Muscle of arm (tissue), 12 donors: ENCODE measurements around the gene SMG1. TPM values are rescaled to one million over a fixed set of nuclear protein-coding genes. Genes with fewer than 3 reads are reported as not detected.
"Not testable (repeated sequence)": the region's sequence is repeated elsewhere in the genome, so short reads cannot be mapped to it uniquely, and the experiment has no call there.

Experiments used
- DNase-seq: peaks from one replicate; pipeline ENCODE4 v3.0.0-alpha.2; 2013
- polyA plus RNA-seq, 12 donors: library from polyadenylated mRNA; unstranded; fragments of 120-200 nt; gene quantifications; one replicate each; pipeline ENCODE4 v1.2.1, GENCODE V29; 2013; ENCODE audit not compliant: insufficient read length in 12 of 12

Gene SMG1
- polyA plus RNA-seq, 12 donors, result 32.0 to 63.2 (median 48.5) TPM

DNA sequence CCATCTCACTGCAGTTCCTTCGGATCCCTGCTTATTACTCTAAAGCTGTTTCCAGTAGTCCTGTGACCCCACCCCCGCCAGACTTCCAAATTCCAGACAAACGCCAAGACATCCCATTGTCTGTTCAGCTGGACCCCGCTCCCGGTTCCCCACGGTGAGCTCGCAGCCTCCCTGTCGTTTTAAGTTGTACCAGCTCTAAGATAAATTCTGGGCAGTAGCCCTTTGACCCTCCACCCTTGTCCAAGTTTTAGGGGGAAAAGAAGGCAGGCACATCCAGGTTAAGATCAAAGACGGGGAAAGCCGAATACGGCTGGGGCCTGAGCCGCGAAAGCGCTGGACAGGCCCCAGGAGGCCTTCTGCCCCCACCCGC lies 125.4 kb downstream of the SMG1 start:
- peak; percentile 25 for DNase-seq

DNA sequence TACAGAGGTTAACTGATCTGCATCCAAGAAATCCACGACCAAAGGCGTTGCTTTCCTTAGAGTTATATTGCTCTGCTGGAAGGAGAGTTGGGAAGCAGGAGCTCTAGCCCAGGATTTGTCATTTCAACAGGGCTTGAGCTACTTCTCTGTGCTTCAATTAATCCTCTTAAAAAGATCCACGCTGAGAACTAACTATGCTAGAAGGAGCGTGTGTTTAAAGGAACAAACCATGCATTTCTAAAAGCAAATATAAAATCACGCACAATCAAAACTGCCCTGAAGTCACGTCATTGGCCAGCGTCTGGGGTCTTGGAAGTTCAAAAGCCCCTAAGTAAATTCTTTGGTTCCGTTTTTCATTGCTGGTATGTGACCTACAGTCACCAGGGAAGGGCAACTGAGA lies 125.9 kb downstream of the SMG1 start:
- no peak for DNase-seq

DNA sequence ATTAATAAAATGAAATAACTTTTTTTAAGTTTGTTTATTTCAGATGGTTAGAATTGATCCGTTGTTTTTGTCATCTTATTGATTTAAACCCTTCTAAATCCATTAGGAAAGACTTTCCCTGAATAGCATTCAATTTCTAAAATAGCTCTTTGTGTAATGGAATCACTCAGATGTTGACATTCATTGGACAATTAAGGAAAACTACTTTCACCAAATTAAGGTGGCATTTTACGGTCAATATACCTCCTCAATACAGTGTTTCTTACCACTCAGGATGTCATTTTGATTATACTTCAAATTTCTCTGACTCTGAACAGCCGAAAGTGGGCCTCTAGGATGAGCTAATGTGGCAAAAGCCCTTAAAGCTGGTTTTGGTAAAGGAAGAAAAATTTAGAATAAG lies 126.7 kb downstream of the SMG1 start:
- no peak for DNase-seq

DNA sequence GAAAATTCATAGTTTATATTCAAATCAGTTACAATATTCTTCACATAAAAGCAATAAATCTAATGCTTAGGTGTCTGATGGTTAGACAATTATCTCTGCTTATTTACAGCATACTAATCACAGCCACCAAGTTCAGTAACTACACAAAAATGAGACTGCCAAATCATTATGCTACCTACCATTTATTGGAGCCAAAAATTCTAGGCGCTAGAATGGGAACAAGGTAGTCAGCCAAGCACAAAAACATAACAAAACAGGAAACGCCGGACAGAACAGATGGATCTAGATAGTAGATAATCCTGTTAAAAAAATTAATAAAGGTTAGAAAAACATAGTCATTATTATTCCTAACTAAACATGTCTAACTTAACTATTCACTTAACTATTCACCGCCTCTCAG lies 128.5 kb downstream of the SMG1 start:
- DNase-seq, result no peak

DNA sequence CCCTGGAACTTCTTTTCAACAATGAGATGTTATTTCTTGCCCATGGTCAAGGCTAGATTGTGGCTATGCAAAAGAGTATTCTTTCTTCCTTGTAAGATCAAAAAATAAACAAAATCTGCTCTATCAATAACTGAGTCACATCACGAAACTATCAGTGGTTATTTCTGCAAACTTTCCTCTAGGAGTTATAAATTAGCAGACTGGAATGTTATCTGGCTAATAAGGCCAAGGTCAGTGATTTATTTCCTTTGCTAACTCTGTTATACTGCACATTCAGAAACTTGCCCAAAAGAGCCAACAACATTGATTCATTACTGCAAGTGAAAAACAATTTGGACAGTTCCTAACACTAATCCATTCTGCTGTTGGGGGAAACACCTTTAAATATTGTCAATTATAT lies 129.8 kb downstream of the SMG1 start:
- DNase-seq, result no peak

DNA sequence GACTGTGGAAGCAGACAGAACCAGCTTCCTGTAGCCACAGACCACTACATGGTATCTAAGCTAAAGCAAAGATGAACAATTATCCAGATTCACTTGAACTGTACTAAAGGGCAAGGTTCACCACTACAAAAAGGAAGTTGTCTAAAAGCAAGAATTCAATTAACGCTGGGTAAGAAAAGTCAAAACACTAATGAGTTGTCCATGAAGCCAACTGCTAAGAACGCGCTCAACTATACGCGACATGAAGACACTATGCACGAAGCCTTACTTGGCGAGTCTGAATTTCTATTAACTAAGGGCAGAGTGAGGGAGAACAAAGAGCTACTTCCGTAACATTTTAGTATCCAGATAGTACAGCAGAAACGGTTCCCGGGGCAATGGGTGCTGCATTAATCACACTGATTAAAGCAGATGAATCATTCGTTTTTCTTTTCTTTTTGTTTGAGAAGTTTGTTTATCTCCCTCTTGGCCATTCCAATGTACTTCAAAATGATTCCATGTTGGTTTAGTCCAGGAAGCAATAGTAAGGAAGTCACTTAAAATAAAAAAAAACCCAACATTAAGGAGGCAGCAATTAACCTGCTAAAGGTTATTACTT lies 133.3 kb downstream of the SMG1 start:
- no peak for DNase-seq

DNA sequence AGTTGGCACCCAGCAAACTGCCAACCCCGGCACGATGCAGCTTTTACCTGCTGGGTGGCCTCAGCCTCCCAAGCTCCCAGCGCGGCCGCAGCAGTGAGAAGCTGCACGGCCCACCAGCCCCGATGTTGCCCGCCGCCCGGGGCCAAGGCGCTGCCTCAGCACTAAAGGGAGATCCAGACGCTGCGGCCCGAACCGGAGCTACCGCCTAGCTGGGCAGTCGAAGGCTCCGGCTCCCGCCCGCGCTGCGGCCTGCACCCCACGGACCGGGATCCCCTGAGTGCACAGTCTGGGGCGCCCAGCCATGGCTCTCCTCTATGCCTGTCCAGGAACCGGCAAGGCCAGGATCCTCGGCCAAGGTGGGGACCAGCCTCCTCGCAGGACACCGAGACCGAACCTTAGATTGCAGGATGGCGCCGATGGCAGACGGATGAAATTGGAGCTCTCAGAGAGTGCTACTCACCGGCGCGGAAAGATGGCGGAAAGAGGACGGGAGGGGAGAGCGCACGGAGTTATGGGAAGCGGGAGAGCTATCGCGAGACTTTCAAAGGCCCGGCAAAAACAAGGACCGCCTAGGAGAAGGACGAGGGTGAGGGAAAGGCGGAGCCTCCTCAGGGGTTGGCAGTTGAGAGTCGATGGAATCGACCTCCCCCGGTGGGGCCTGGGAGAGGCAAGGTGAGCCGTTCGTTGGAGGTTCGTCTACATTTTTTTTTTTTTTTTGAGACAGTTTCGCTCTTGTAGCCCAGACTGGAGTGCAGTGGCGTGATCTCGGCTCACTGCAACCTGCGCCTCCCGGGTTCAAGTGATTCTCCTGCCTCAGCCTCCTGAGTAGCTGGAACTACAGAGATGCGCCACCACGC lies 136.1 kb downstream of the SMG1 start, which contains the start of gene RPS15A:
Gene RPS15A, minus strand, starts transcription at position 485 of the 857 bp plus-strand sequence. CDS start 1,221 bp downstream, outside the sequence.
- peak; percentile 97 for DNase-seq

DNA sequence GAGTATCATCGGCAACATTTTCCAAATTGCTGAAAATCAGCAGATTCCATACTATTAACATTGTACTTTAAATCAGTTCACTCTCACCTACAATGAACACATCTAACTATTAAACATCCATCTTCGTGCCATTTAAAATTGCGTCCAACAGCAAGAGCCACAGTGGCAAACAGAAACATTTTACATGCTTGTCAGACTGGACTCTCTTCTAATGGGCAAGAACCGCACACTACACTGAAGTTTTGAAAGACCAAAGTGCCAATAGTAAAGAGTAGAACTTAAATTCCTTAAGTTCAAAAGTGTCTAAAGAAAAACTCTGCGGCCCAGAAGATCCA lies 136.7 kb downstream of the SMG1 start:
- DNase-seq, result no peak

DNA sequence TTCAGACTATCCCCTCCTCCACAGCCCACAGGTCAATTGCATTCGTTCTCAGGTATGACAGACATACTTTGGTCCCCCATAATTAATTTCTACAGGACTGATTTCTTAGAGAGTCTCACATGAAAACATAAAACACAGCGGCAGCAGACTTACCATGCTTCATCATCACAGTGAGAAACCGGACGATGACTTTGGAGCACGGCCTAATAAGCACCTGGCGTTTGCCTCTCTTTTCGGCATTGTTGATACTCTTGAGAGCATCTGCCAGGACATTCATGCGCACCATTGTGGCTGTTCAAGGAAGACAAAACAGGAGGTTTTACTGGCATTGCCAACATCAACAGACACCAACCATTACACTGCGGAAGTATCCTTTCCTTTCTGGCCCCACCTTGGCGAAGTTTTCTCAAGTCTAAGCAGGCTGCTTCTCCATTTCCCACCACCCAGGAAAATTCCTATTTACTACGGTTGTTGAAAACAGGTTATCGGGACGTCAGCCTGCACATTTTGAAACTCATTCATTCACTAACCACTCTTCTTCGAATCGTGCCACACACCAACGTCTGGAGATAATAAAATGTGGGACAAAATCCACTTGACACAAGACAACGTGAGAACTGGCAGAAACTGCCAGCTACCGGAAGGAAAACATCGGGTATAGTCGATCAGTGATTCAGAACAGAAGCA lies 137.2 kb downstream of the SMG1 start:
- no peak for DNase-seq

DNA sequence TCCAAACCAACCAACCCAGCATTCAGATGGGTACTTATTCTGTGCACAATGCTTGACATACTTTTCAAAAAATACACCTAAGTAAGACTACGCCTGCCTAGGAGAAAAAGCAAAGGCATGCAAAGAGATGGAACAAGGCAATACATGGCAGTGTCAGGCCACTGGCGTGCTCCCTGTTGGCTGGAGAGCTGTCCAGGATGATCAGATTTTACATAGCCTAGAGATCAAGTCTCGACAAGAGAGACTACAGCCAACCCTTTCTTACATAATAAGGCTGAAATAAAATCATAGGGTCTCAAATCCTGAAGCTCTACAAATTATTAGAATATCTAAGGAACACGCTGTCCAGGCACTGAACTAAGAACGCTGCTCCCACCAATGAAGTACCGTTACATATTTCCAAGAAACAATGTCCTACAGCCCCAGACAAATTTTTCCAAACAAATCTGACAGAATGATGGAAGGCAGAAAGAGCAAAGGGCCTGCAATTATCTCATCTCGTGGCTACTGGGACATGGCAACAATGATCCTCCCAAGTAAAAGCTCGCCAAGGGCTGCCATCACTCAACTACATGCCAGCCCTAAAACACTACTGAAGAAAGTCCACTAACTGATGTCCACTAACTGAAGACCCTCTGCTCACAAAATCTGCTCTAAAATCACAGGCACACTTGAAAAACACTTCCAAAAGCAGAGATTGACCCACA lies 141.1 kb downstream of the SMG1 start:
- DNase-seq, result no peak

DNA sequence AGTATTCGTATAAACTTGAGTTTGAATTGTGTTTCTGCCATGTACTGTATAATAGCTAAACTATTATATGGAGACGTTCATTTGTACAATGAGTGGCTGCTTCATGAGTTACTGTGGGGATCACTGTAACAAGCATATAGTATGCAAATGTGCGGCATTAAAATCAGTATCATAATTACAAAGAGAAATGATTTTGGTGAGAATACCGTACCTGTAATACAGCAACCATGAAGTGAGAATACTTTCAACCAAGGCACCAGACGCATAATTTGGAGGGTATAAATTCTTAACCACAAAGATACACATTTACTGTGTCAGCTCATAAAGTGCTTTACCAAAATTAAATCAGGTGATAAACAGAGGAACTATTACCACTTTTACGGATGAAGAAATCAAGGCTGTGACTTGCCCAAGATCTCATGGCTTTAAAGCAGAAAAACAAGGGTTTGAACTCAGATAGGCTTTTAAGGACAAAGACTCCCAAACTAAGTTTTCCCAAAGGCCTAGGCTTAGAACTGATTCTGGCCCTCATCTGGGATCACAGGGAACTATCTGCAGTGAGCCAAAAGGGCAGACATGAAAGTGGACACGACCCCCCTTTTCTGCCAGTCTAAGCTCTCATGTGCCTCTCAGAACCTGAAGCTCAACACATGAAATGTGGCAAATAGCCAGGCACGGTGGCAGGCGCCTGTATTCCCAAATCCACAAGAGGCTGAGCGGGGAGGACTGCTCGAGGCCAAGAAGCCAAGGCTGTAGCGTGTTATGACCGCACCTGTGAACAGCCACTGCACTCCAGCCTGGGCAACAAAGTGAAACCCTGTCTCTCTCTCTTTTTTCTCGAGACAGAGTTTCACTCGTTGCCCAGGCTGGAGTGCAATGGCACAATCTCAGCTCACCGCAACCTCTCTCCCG lies 142.5 kb downstream of the SMG1 start:
- DNase-seq, result no peak

DNA sequence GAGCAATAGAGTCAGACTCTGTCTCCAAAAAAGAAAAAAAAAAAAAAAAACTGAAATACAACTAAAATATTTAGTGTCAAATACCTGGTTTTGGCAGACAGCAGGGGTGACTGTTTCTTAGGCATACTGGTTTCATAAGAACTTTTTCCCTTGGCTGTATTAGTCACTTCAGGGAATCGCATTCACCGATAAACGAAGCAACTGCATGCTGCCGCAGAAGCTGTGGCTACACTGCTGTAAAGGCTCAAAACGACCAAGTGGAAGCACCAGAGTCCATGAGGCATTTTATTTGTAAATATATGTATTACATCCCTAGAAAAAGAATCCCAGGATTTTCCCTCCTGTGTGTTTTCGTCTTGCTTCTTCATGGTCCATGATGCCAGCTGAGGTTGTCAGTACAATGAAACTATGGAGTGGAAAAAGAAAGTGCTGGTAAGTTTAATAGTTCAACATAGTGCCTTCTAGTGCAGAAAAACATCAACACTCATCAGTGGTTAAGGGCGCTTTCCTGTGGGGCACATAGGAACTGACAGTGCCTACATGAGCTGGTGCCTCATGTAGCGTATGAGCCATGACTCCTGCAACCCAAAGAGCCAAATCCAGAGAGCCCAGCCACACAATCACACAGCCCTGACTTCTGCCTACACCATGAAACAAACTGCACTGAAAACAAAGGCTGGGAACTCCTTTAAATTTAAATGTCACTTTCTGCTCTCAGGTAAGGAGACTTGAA lies 143.3 kb downstream of the SMG1 start:
- no peak for DNase-seq

DNA sequence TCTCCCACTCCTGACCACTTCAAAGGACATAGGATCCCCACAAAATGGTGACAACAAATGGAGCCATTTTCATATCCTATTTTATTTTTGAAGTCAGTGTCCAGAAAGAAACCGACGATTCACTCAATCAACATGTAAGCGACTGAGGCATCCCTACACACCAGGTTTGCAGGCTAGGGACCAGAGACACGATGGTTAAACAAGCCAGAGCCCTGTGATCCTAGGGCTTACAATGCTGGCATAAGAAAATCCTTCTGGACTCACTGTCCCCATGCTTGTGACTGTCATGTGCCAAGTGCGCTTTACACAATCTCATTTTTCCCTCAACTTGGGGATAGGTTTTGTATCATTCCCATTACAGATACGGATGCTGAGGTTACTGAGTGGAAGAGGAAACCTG lies 145.0 kb downstream of the SMG1 start:
- DNase-seq, result not testable (repeated sequence)

DNA sequence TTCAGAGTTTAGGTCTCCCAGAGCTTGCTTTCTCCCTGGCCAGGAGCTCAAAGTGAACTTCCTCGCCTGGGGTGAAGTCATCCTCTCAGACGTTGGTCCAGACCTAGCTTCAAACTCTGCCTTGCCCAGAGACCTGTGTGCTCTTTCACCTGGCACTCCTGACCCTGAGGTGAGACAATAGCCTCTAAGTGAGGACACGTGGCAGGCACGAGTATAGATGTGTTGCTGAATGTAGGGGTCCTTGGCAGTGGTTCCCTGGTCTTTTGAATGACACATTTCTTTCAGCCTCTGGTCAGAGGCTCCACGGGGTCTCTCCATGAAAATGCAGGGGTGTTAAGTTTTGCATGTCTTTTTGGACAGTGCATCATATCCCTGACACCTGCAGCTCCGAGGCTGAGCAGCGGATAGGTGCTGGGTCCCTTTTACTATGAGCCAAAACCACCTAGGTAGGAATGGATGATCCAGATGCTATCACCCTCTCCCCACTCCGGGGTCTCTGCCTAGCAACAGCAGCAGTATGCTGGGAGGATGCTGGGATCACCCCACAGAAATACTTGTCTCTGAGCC lies 145.7 kb downstream of the SMG1 start:
- not testable (repeated sequence) for DNase-seq

DNA sequence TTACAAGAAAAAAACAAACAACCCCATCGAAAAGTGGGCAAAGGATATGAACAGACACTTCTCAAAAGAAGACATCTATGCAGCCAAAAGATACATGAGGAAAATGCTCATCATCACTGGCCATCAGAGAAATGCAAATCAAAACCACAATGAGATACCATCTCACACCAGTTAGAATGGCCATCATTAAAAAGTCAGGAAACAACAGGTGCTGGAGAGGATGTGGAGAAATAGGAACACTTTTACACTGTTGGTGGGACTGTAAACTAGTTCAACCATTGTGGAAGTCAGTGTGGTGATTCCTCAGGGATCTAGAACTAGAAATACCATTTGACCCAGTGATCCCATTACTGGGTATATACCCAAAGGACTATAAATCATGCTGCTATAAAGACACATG lies 148.5 kb downstream of the SMG1 start:
- not testable (repeated sequence) for DNase-seq

DNA sequence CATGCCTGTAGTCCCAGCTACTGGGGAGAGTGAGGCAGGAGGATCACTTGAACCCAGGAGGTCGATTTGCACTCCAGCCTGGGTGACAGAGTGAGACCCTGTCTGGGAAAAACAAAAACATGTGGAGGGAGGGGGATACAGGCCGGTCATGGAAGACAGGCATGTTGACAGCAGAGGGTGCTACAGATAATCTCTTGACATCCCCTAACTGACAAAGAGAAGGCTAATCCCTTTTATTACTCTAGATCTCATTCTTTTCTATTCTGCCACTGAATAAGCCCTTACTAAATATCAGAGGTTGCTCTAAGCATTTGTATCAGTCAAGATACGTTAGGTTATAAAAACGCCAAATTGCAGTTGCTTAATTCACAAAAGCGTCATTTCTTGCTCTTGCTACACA lies 149.9 kb downstream of the SMG1 start:
- DNase-seq, result not testable (repeated sequence)

DNA sequence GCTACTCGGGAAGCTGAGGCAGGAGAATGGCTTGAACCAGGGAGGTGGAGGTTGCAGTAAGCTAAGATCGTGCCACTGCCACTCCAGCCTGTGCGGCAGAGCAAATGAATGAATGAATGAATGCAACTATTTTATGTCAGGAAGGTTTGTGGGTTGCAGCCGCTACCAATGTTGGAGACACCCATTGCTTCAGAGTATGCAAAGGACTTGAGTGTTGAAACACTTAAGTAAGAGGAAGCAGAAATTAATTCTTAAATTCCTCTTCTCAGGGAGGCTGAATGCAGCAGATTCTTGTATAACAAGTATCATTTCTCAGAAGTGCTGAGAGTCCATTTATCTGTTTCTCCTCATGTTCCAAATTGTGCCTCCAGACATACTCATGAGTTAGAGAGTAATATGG lies 151.6 kb downstream of the SMG1 start:
- DNase-seq, result not testable (repeated sequence)

DNA sequence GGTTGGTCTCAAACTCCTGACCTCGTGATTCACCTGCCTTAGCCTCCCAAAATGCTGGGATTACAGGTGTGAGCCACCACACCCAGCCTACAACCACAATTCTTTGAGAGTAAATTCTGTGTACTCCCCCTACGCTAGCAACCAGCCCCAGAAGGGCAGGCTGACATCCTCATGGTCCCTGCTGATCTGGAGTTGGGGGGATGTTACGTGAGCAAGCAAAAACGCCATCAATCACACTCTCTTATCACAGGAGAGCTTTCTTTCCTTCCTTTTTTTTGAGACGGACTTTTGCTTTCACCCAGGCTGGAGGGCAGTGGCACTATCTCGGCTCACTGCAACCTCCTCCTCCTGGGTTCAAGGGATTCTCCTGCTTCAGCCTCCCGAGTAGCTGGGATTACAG lies 154.0 kb downstream of the SMG1 start:
- not testable (repeated sequence) for DNase-seq

DNA sequence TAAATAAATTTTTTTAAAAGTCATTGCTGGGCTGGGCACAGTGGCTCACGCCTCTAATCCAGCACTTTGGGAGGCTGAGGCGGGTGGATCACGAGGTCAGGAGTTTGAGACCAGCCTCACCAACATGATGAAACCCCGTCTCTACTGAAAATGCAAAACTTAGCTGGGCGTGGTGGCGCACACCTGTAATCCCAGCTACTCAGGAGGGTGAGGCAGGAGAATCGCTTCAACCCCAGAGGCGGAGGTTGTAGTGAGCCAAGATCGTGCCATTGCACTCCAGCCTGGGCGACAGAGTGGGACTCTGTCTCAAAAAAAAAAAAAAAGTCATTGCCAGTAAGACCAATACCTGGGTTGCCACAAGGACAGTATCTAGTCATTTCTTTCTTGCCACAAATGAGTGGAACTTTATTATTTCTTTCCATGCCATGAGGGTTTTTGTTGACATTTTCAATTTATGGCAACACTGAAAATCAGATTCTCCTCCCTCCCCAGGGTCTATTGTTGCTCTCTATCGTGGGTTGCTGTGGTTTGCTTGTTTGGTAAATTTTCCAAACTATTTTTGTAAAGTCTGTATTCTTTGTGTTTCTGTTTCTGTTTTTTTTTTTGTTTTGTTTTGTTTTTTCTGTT lies 155.8 kb downstream of the SMG1 start:
- not testable (repeated sequence) for DNase-seq

DNA sequence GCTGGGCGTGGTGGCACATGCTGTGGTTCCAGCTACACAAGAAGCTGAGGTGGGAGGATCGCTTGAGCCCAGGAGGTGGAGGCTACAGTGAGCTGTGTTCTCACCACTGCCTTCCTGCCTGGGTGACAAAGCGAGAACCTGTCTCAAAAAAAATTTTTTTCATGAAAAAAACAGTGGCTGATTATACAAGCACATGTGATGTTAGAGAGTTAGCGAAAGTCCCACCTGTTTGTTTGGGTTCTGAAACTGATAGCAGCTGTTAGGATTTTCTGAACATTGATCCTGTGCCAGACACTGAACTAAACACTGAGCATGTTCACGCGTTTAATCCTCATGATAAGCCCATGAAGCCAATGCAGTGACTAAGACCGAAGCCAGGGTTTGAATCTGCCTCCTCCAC lies 159.0 kb downstream of the SMG1 start:
- not testable (repeated sequence) for DNase-seq
